Activated CD8-positive, alpha-beta memory T cell treated with anti-CD3 and anti-CD28 coated beads, Interleukin-2, amount 50 U/mL, for 4 hours (primary cell): ENCODE measurements around the gene SLC44A3.

Source experiments
- DNase-seq: peaks from one replicate; pipeline ENCODE4 v3.0.0-alpha.2; 2020

The SLC44A3 gene

GRCh38 chr1:94843430-94843829, 23.3 kb downstream of the SLC44A3 start:
- DNase-seq: no peak

- DNase-seq: no peak
Observed at GRCh38 chr1:94843846-94844245, 23.7 kb downstream of the SLC44A3 start.

- no peak for DNase-seq
Observed at GRCh38 chr1:94846308-94846707, 26.2 kb downstream of the SLC44A3 start.

GRCh38 chr1:94851571-94851970, 31.4 kb downstream of the SLC44A3 start:
- no peak for DNase-seq

GRCh38 chr1:94852788-94853187, 32.6 kb downstream of the SLC44A3 start:
- DNase-seq: no peak

GRCh38 chr1:94854458-94855306, 34.5 kb downstream of the SLC44A3 start:
- DNase-seq: peak; percentile 74

GRCh38 chr1:94855307-94855700, 35.1 kb downstream of the SLC44A3 start:
- DNase-seq: no peak

GRCh38 chr1:94856004-94856403, 35.8 kb downstream of the SLC44A3 start:
- no peak for DNase-seq

GRCh38 chr1:94856868-94857267, 36.7 kb downstream of the SLC44A3 start:
- DNase-seq: no peak

- no peak for DNase-seq
Observed at GRCh38 chr1:94858276-94858675, 38.1 kb downstream of the SLC44A3 start.

GRCh38 chr1:94859174-94859573, 39.0 kb downstream of the SLC44A3 start:
- DNase-seq: no peak

GRCh38 chr1:94862718-94863117, 42.6 kb downstream of the SLC44A3 start:
- DNase-seq: no peak

GRCh38 chr1:94863297-94863911, 43.2 kb downstream of the SLC44A3 start:
- DNase-seq: no peak

- DNase-seq: no peak
Observed at GRCh38 chr1:94863919-94864318, 43.8 kb downstream of the SLC44A3 start.

GRCh38 chr1:94864821-94865220, 44.7 kb downstream of the SLC44A3 start:
- no peak for DNase-seq

GRCh38 chr1:94865360-94865759, 45.2 kb downstream of the SLC44A3 start:
- DNase-seq: no peak

GRCh38 chr1:94866164-94866807, 46.1 kb downstream of the SLC44A3 start:
- DNase-seq: no peak

- no peak for DNase-seq
Observed at GRCh38 chr1:94871031-94871430, 50.9 kb downstream of the SLC44A3 start.

GRCh38 chr1:94872771-94873495, 52.8 kb downstream of the SLC44A3 start:
- no peak for DNase-seq

- DNase-seq: no peak
Observed at GRCh38 chr1:94873520-94874351, 53.6 kb downstream of the SLC44A3 start.

GRCh38 chr1:94874423-94874822, 54.3 kb downstream of the SLC44A3 start:
- DNase-seq: no peak

- DNase-seq: no peak
Observed at GRCh38 chr1:94875794-94876193, 55.6 kb downstream of the SLC44A3 start.
